Mammary epithelial cell (primary cell): ENCODE results near the gene CORO2A.

ENCODE experiments used
- EZH2 ChIP-seq: IDR thresholded peaks from 2 replicates; pipeline ENCODE4 v1.6.1; 2012; ENCODE audit warnings: low read length, inconsistent platforms, borderline replicate concordance
- TF ChIP-seq, protein P1 (sequence below), 2 donors: IDR thresholded peaks in 1 of 2; conservative IDR thresholded peaks in 1 of 2; 2 replicates each; pipeline ENCODE4 v1.5.1; 2011 to 2012; ENCODE audit warnings: inconsistent platforms in 2 of 2, low read length in 2 of 2, mild to moderate bottlenecking in 2 of 2, control low read depth in 1 of 2, low read depth in 1 of 2; ENCODE audit not compliant: insufficient read depth in 1 of 2; ENCODE audit errors: extremely low read depth in 1 of 2

DNA sequence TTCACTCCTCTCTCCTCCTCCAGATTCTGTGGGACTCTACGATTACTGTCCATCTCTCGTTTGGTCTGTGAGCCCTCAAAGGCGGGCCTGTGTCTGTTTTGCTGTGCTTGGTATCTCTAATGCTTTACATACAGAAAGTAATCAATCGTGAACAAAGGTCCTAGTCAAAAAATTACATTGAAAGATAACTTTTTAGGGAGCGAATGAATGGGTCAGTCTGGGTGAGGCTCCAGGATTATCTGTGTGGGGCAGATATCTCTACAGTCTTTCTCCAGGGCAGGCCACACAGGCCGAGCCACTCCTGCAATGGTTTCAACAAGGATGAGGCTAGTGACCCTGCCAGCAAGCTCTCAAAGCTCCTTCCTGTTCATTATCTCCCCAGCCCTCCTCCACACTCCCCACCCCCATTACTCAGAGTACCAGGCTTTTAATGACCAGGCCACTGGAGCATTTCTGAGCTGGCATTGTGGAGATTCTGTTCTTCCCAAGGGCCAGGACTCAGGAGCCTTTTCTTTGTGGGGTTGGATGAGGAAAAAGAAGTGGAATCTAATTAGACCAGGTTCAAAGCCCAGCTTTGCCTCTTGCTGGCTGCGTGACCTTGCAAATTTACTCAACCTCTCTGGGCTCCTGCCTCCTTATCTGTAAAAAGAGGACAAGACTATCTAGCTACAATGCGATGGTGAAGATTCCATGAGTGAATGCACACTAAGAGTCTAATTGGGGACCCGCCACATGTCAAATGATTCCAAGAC lies 10.2 kb downstream of the CORO2A start:
- TF ChIP-seq, protein P1, sequence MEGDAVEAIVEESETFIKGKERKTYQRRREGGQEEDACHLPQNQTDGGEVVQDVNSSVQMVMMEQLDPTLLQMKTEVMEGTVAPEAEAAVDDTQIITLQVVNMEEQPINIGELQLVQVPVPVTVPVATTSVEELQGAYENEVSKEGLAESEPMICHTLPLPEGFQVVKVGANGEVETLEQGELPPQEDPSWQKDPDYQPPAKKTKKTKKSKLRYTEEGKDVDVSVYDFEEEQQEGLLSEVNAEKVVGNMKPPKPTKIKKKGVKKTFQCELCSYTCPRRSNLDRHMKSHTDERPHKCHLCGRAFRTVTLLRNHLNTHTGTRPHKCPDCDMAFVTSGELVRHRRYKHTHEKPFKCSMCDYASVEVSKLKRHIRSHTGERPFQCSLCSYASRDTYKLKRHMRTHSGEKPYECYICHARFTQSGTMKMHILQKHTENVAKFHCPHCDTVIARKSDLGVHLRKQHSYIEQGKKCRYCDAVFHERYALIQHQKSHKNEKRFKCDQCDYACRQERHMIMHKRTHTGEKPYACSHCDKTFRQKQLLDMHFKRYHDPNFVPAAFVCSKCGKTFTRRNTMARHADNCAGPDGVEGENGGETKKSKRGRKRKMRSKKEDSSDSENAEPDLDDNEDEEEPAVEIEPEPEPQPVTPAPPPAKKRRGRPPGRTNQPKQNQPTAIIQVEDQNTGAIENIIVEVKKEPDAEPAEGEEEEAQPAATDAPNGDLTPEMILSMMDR (conservative IDR thresholded peaks at IDR 0.05 in 1 of 2, IDR thresholded peaks at IDR 0.05 in 1 of 2; ENCODE audit: extremely low read depth in 1 of 2, insufficient read depth in 1 of 2, low read depth in 1 of 2, low read length in 2 of 2), result no peak
- no peak for TF ChIP-seq EZH2
